Keratinocyte (primary cell): ENCODE data around the gene CENPS.

Experiments used
- CTCF ChIP-seq, 3 experiments: IDR thresholded peaks in 1 of 3; conservative IDR thresholded peaks in 1 of 3; optimal IDR thresholded peaks in 1 of 3; 2 replicates in 2 of 3; 3 replicates in 1 of 3; pipeline versions ENCODE3 to v1.5.1; 2011; ENCODE audit warnings: low read length in 3 of 3, mild to moderate bottlenecking in 3 of 3, moderate library complexity in 2 of 3, control low read depth in 1 of 3, inconsistent platforms in 1 of 3; ENCODE audit not compliant: insufficient read depth in 2 of 3; ENCODE audit errors: extremely low read depth in 1 of 3
- EZH2 ChIP-seq: IDR thresholded peaks from one replicate; pipeline ENCODE4 v1.6.1; 2012; ENCODE audit warnings: inconsistent platforms, mild to moderate bottlenecking, low read length, moderate library complexity

- no peak for TF ChIP-seq CTCF (optimal IDR thresholded peaks at IDR 0.05 in 1 of 3, IDR thresholded peaks at IDR 0.05 in 1 of 3, conservative IDR thresholded peaks at IDR 0.05 in 1 of 3; ENCODE audit: extremely low read depth in 1 of 3, insufficient read depth in 2 of 3, low read length in 3 of 3)
- no peak for TF ChIP-seq EZH2
Measured at GRCh38 chr1:10388387-10388715, 41.9 kb upstream of the CENPS start.
